ENCODE measurements around the gene FOXD4L1.
"Not testable (repeated sequence)": the region's sequence is repeated elsewhere in the genome, so short reads cannot be mapped to it uniquely, and the experiment has no call there.

Gene FOXD4L1

DNA sequence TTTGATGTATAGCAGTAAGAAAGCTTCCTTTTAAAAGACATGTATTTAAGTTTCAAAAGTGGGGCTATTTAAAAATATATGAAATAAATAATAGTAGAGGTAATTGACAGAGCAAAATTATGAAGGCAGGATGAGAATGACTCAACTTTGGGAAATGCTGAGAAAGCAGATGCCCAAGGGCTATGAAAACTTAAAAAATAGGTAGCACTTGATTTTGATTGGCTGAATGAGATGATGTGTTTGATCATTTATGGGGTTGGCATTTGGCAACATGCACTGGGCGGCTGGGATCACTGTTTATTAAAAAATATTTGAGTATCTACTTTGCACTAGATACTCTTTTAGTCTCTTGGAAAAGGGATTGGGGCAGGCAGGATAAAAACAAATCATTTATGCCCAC is 26.5 kb downstream of the FOXD4L1 start:
- not testable (repeated sequence) for DNase-seq (ENCODE audit: low spot score)

GRCh38 chr2:113527350-113528045 is 29.0 kb downstream of the FOXD4L1 start:
- DNase-seq (ENCODE audit: low spot score): not testable (repeated sequence)

GRCh38 chr2:113528126-113528525 is 29.7 kb downstream of the FOXD4L1 start:
- not testable (repeated sequence) for DNase-seq (ENCODE audit: low spot score)

DNA sequence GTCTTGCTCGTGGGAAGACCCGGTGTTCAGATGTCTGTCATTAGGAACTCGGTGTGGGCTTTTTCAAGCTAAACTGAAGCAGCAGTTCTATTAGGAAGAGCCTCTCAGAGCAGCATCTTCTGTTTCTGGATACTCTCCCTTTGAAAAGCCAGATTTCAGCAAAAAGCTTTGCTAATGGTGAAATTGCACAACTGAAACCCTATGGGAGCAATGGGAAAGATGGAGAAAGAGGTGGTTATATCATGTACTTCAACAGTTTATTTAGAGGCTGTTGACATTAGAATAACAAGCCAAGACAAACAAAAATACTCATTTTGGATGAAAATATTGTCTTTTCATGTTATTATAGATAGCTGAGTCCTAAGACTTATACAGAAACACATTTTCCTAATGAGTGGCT is 30.4 kb downstream of the FOXD4L1 start:
- not testable (repeated sequence) for DNase-seq (ENCODE audit: low spot score)

GRCh38 chr2:113532991-113533390 is 34.5 kb downstream of the FOXD4L1 start:
- DNase-seq (ENCODE audit: low spot score): not testable (repeated sequence)

DNA sequence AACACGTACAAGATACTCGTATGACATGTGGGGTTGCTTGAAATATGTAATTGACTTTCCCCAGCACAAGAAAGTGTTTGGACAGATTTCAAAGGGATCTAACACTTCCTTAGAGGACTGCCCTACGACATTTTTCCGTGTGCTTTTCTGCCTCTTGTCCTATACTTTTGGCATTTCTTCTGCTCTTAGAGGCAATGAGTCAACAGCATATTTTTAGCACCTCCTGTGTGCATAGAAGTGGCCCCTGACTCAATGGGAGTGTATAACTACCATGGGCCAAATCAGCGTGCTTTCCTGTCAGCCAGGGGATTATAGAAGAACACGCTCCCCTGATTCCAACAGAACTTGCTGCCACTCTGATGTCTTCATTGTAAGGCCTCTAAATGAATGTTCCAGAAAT is 38.1 kb downstream of the FOXD4L1 start:
- DNase-seq (ENCODE audit: low spot score): not testable (repeated sequence)

DNA sequence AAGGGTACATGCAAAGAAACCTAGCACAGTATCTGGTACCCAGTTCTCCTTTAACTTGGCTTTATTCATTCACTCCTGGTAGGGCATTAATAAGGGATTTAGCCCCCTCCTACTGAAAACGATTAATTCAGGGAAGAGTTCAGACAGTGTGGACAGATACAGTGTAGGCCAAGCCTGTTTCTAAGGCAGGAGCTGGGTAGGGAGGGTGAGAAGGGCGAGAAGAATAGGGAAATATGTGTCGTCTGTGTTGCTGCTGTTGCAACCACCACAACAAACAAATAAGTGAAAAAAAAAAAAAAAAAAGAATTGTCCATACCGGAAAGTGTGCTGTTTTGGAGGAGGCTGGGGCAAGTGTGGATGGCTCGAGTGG is 42.4 kb downstream of the FOXD4L1 start:
- not testable (repeated sequence) for DNase-seq (ENCODE audit: low spot score)

DNA sequence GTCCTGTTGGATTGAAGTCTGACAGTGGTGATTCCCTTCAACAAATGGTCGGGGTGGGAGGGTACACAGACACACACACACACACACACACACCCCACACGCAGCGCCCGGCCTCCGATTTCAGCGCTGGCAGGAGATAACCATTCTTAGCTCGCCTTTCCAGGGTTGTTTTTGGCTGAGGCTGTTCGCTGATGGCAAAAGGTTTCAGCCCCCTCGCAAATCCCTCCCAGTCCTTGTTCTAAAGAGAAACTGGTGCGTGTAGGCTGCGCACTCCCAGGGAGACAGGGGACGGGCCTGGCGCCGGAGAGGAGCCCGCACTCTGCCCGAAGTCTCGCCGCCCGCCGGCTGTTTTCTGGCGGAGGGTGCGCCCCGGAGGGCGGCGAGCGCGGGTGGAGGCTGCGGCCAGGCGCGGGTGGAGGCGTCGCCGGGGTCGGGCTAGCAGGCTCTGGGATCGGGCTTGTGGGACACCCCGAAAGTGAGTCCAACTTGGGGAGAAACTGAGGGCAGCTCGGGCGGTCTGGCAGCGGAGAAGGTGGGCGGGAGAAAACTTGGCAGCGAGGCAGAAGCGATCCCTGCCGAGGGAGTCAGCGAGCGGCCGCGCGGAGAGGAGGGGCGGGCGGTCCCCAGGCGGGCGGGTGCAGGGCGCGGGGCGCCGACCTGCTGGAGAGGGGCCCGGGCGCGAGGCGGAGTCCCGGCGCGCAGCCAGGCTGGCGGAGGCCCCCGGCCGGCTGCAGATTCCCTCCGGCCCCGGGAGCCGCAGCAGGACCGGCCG is 42.9 kb downstream of the FOXD4L1 start:
- DNase-seq (ENCODE audit: low spot score): not testable (repeated sequence)

DNA sequence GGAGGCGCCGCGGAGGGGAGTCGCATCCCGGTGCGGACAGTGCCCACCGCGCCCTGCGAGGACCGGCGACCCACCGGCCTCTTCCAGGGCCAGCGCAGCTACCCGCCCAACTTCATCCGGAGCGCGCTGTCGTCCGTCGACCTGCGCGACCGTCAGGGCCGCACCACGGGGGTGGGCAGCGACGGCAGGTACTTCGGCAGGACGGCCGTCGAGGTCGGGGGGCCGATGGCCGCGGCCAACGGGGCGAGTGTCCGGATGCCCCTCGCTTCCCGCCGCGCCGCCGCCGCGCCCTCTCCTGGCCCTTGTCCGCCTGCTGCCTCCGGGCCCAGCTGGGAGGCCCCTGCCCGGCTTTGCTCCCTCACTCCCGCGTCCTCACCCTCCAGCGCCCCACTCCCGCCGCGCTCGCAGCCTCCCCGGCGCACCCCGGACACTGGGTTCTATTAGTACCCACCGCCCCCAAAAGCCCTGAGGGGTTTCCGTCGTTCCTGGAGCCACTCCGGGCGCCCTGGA is 43.6 kb downstream of the FOXD4L1 start:
- DNase-seq (ENCODE audit: low spot score): not testable (repeated sequence)

DNA sequence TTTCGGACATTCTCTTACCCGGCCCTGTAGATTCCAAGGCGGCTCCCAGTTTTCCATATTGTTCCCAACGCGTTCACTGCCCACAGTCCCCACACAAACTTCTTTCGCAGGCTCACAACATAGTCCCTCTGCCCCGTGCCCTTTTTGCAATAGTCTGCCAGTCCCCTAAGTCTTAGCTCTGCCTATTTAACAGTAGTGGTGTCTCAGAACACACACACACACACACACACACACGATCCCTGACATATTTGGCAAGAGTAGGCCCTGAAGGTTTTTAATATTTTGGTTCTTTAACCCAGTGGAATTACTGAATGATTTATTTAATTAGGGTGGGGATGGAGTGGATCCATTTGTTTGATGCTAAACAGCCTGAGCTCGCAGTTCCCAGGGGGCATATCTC is 44.1 kb downstream of the FOXD4L1 start:
- DNase-seq (ENCODE audit: low spot score): not testable (repeated sequence)

All from AG08395 (cell line).